K562 (cell line): Measurements from ENCODE around the gene RAD50. TPM values are rescaled to one million over a fixed set of nuclear protein-coding genes. Genes with fewer than 3 reads are reported as not detected.

Experiments used
- ARNT ChIP-seq, 2 experiments: fragments of 450-650 bp; IDR thresholded peaks; 2 replicates each; pipeline ENCODE4 v1.6.1; 2016; ENCODE audit warnings: mild to moderate bottlenecking in 1 of 2
- CSDE1 ChIP-seq, 2 experiments: fragments of 450-650 bp; IDR thresholded peaks; 2 replicates each; pipeline ENCODE4 v1.6.1; 2016; ENCODE audit warnings: mild to moderate bottlenecking in 1 of 2
- FOSL1 ChIP-seq: fragments of 200-800 bp; sonication (Bioruptor generic); conservative IDR thresholded peaks from 2 replicates; pipeline ENCODE4 v1.6.1; 2016; ENCODE audit warnings: missing genetic modification characterization, missing compliant biosample characterization
- JUND ChIP-seq, 2 experiments: IDR thresholded peaks; 2 replicates in 1 of 2; 3 replicates in 1 of 2; pipeline ENCODE4 v1.6.1; 2011; ENCODE audit warnings: borderline replicate concordance in 2 of 2, low read depth in 2 of 2, low read length in 2 of 2, improper control_type of control experiment in 1 of 2, missing biosample characterization in 1 of 2, missing genetic modification characterization in 1 of 2, missing genetic modification reagents in 1 of 2
- KDM1A ChIP-seq, 2 experiments: fragments of 450-650 bp; IDR thresholded peaks; 2 replicates each; pipeline ENCODE4 v1.6.1; 2016; ENCODE audit warnings: mild to moderate bottlenecking in 2 of 2
- MAFG ChIP-seq: fragments of 450-650 bp; conservative IDR thresholded peaks from 2 replicates; pipeline ENCODE4 v1.6.1; 2016; ENCODE audit warnings: missing genetic modification characterization, missing compliant biosample characterization
- NFYB ChIP-seq: IDR thresholded peaks from 2 replicates; pipeline ENCODE4 v1.6.1; 2011; ENCODE audit warnings: mild to moderate bottlenecking, moderate library complexity; ENCODE audit not compliant: insufficient read length; ENCODE audit errors: extremely low read depth
- RBM39 ChIP-seq: fragments of 200-400 bp; formaldehyde crosslinking; optimal IDR thresholded peaks from 2 replicates; pipeline ENCODE3; 2018; ENCODE audit warnings: low read depth, low read length
- SMAD4 ChIP-seq: fragments of 250-450 bp; sonication (Bioruptor Pico); conservative IDR thresholded peaks from 2 replicates; pipeline ENCODE4 v1.8.0; 2021; ENCODE audit warnings: inconsistent platforms, mild to moderate bottlenecking, moderate library complexity
- SRSF9 ChIP-seq: fragments of 200-400 bp; formaldehyde crosslinking; IDR thresholded peaks from 2 replicates; pipeline ENCODE4 v1.6.1; 2017; ENCODE audit warnings: low read depth, low read length, borderline replicate concordance
- YY1 ChIP-seq, 3 experiments: IDR thresholded peaks; 2 replicates each; pipeline ENCODE4 v1.6.1; 2011; ENCODE audit warnings: low read length in 2 of 3, mild to moderate bottlenecking in 2 of 3, moderate library complexity in 2 of 3, borderline replicate concordance in 1 of 3, control low read depth in 1 of 3, low read depth in 1 of 3; ENCODE audit not compliant: insufficient read depth in 3 of 3, insufficient replicate concordance in 2 of 3, control insufficient read depth in 1 of 3, insufficient read length in 1 of 3; ENCODE audit errors: extremely low read depth in 1 of 3
- ZNF589 ChIP-seq: fragments of 200-800 bp; sonication (Bioruptor generic); IDR thresholded peaks from 2 replicates; pipeline ENCODE4 v1.6.1; 2016; ENCODE audit warnings: low read depth, missing genetic modification characterization, missing compliant biosample characterization
- polyA plus RNA-seq, 8 experiments: library from polyadenylated mRNA; depleted of rRNA in 4 of 8; stranded (reverse) in 5 of 8; unstranded in 3 of 8; fragments of >200 nt; fragmentation: Nextera tagmentation in 2 of 8; fragmentation: Illumina TruSeq in 1 of 8; extraction: Ambion mirVana in 2 of 8; extraction: Trizol in 1 of 8; gene quantifications; 2 replicates each; pipeline versions ENCODE4 v1.2.1 to v1.2.3, GENCODE V29; 2011 to 2014; ENCODE audit warnings: inconsistent platforms in 1 of 8, missing spikeins in 1 of 8
- total RNA-seq, 7 experiments: library from RNA; depleted of rRNA in 6 of 7; stranded (reverse); fragments of >200 nt in 6 of 7; fragmentation: Illumina TruSeq in 2 of 7; extraction: Trizol in 2 of 7; gene quantifications; 2 replicates each; pipeline versions ENCODE4 v1.2.1 to v1.2.3, GENCODE V29; 2011 to 2021; ENCODE audit warnings: low replicate concordance in 1 of 7
- TF ChIP-seq, protein P1 (sequence below): fragments of 250-450 bp; sonication (Bioruptor Pico); IDR thresholded peaks from 2 replicates; pipeline ENCODE4 v1.4.0; 2020; ENCODE audit warnings: mild to moderate bottlenecking, moderate library complexity, borderline replicate concordance
- TF ChIP-seq, protein P2 (sequence below): fragments of 250-450 bp; sonication (Bioruptor Pico); IDR thresholded peaks from 2 replicates; pipeline ENCODE4 v1.4.0; 2020; ENCODE audit warnings: mild to moderate bottlenecking
- TF ChIP-seq, protein P3 (sequence below): fragments of 250-450 bp; sonication (Bioruptor Pico); IDR thresholded peaks from 2 replicates; pipeline ENCODE4 v1.5.1; 2021; ENCODE audit warnings: mild to moderate bottlenecking
- TF ChIP-seq, protein P4 (sequence below), 3 experiments: fragments of 200-800 bp in 1 of 3; fragments of 250-450 bp in 1 of 3; fragments of 450-650 bp in 1 of 3; sonication (Bioruptor Pico) in 1 of 3; sonication (Bioruptor generic) in 1 of 3; formaldehyde crosslinking in 1 of 3; IDR thresholded peaks; 2 replicates each; pipeline versions ENCODE4 v1.6.1 to v1.8.0; 2016 to 2022; ENCODE audit warnings: mild to moderate bottlenecking in 2 of 3, missing genetic modification characterization in 2 of 3, missing compliant biosample characterization in 1 of 3, moderate library complexity in 1 of 3

RAD50 gene
- total and polyA plus RNA-seq, 9 of the 15 experiments (the other 6 are each of a cell fraction or from before 2014, with no cell fraction given), result 15.3 to 74.2 (median 44.1) TPM

DNA sequence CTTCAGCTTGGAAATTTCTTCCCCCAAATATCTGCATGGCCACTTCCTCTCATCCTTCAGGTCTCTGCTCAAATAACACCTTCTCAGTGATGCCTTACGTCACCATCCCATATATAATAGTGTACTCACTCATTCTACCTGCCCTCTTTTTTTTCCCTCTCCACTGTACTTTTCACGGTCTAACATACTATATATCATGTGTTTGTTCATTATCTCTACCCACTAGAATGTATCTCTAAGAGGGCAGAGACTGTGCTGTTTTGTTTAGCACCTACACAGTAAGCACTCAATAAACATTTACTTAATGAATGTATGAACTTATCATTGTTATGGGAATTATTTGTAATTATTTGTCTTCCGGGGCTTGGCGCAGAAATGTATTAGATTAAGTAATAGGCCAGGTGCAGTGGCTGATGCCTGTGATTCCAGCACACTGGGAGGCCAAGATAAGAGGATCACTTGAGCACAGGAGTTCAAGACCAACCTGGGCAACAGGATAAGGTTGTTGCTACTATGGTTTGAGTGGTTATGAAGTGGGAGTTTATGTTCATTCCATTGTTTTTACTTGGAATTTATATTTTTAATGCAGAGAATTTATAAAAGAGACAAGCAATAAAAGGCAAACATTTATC lies 95.2 kb downstream of the RAD50 start (continued):
- TF ChIP-seq JUND (IDR thresholded peaks at IDR 0.05; ENCODE audit: borderline replicate concordance, low read depth, low read length) (peak; percentile 40; the same call in 1 of the 2 replicates), JUND (tag; IDR thresholded peaks at IDR 0.05; ENCODE audit: borderline replicate concordance, low read depth, low read length) (peak; percentile 11; the same call in 1 of the 3 replicates), KDM1A (IDR thresholded peaks at IDR 0.05) (peak; percentile 92 to 95), RBM39 (no peak), FOSL1 (peak; percentile 55), NFYB (no peak), CSDE1 (IDR thresholded peaks at IDR 0.05) (no peak), SRSF9 (no peak), ARNT (IDR thresholded peaks at IDR 0.05) (peak; percentile 80 to 84; a peak in 3 of 4 replicates), SMAD4 (peak; percentile 81), ZNF589 (peak; percentile 61; the same call in 1 of the 2 replicates), MAFG (tag) (no peak), YY1 (IDR thresholded peaks at IDR 0.05; ENCODE audit: borderline replicate concordance in 1 of 3, control insufficient read depth in 1 of 3, extremely low read depth in 1 of 3, insufficient read depth in 3 of 3, insufficient read length in 1 of 3, insufficient replicate concordance in 2 of 3, low read depth in 1 of 3, low read length in 2 of 3) (no peak)
- TF ChIP-seq, protein P1, sequence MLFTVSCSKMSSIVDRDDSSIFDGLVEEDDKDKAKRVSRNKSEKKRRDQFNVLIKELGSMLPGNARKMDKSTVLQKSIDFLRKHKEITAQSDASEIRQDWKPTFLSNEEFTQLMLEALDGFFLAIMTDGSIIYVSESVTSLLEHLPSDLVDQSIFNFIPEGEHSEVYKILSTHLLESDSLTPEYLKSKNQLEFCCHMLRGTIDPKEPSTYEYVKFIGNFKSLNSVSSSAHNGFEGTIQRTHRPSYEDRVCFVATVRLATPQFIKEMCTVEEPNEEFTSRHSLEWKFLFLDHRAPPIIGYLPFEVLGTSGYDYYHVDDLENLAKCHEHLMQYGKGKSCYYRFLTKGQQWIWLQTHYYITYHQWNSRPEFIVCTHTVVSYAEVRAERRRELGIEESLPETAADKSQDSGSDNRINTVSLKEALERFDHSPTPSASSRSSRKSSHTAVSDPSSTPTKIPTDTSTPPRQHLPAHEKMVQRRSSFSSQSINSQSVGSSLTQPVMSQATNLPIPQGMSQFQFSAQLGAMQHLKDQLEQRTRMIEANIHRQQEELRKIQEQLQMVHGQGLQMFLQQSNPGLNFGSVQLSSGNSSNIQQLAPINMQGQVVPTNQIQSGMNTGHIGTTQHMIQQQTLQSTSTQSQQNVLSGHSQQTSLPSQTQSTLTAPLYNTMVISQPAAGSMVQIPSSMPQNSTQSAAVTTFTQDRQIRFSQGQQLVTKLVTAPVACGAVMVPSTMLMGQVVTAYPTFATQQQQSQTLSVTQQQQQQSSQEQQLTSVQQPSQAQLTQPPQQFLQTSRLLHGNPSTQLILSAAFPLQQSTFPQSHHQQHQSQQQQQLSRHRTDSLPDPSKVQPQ, result no peak
- TF ChIP-seq, protein P2, sequence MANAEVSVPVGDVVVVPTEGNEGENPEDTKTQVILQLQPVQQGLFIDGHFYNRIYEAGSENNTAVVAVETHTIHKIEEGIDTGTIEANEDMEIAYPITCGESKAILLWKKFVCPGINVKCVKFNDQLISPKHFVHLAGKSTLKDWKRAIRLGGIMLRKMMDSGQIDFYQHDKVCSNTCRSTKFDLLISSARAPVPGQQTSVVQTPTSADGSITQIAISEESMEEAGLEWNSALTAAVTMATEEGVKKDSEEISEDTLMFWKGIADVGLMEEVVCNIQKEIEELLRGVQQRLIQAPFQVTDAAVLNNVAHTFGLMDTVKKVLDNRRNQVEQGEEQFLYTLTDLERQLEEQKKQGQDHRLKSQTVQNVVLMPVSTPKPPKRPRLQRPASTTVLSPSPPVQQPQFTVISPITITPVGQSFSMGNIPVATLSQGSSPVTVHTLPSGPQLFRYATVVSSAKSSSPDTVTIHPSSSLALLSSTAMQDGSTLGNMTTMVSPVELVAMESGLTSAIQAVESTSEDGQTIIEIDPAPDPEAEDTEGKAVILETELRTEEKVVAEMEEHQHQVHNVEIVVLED (CRISPR knock-in tag), result no peak
- TF ChIP-seq, protein P3, sequence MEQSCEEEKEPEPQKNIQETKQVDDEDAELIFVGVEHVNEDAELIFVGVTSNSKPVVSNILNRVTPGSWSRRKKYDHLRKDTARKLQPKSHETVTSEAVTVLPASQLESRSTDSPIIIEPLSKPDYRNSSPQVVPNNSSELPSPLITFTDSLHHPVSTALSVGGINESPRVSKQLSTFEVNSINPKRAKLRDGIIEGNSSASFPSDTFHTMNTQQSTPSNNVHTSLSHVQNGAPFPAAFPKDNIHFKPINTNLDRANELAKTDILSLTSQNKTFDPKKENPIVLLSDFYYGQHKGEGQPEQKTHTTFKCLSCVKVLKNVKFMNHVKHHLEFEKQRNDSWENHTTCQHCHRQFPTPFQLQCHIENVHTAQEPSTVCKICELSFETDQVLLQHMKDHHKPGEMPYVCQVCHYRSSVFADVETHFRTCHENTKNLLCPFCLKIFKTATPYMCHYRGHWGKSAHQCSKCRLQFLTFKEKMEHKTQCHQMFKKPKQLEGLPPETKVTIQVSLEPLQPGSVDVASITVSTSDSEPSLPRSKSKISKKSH (CRISPR knock-in tag), result no peak
- TF ChIP-seq, protein P4, sequence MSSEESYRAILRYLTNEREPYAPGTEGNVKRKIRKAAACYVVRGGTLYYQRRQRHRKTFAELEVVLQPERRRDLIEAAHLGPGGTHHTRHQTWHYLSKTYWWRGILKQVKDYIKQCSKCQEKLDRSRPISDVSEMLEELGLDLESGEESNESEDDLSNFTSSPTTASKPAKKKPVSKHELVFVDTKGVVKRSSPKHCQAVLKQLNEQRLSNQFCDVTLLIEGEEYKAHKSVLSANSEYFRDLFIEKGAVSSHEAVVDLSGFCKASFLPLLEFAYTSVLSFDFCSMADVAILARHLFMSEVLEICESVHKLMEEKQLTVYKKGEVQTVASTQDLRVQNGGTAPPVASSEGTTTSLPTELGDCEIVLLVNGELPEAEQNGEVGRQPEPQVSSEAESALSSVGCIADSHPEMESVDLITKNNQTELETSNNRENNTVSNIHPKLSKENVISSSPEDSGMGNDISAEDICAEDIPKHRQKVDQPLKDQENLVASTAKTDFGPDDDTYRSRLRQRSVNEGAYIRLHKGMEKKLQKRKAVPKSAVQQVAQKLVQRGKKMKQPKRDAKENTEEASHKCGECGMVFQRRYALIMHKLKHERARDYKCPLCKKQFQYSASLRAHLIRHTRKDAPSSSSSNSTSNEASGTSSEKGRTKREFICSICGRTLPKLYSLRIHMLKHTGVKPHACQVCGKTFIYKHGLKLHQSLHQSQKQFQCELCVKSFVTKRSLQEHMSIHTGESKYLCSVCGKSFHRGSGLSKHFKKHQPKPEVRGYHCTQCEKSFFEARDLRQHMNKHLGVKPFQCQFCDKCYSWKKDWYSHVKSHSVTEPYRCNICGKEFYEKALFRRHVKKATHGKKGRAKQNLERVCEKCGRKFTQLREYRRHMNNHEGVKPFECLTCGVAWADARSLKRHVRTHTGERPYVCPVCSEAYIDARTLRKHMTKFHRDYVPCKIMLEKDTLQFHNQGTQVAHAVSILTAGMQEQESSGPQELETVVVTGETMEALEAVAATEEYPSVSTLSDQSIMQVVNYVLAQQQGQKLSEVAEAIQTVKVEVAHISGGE (CRISPR knock-in tag; IDR thresholded peaks at IDR 0.05), result peak in 1 of 3 experiments; percentile 78; a peak in 2 of 6 replicates
